ENCODE measurements around the gene TPSG1.

Gene TPSG1

DNA sequence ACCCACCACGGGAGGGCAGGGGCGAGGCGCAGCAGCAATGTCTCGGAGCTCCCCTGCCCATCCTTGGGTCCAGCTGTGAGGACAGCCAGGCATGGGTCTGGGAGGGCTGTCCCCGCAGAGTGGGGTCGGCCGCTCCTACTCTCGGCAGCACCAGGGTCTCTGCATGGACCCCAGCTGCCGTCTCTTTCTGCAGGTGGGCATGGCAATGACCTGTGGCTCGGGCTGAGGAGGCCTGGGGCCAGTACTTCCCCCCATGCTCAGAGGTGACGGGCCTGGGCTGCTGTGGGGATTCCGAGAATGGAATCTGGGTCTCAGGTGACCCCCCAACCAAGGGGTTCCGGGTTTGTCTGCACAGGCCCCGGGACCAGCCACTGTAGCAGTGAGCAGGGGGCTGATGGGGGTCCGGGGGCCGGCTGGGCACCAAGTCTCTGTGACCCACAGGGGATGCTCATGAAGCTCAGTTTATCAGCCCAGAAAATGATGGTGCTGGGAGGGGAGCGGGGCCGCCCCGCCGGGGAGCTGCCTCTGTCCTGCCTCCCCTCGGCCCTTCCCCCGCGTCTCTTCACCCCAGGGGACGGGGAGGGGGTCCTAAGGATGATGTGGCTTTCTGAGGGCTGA lies 48.7 kb downstream of the TPSG1 start:
- no peak for DNase-seq (ENCODE audit: low spot score)

DNA sequence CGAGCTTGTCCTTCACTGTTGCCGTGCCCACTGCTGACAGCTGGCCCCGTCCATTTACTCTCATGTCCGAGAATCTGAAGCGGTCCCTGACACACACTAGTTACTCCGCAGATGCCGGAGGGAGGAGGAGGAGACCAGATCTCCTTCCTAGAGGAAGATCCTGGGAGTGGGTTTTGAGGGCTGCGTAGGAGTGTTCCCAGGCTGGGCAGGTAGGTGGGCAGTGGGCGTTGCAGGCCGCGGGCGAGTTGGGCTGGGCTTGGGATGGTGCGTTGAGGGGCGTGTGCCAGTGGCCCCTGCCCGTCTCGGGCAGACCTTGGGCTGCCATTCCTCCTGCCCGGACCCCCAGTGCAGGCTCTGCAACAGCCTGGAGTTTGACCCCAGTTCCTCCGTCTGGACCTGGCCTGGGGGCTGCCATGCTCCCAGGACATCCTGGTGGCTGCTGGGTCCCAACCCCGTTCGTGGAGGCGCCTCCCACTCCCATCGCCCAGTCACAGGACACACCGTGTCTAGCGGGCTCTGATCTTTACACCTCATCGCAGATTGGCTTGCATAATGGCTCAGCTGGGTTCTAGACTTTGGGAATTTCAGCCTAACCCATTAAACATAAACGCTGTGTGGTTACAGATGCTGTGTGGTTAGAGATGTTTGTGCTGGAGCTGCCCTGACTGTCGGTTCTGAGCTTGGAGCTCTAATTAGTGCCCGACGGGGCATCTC lies 49.3 kb downstream of the TPSG1 start:
- no peak for DNase-seq (ENCODE audit: low spot score)

DNA sequence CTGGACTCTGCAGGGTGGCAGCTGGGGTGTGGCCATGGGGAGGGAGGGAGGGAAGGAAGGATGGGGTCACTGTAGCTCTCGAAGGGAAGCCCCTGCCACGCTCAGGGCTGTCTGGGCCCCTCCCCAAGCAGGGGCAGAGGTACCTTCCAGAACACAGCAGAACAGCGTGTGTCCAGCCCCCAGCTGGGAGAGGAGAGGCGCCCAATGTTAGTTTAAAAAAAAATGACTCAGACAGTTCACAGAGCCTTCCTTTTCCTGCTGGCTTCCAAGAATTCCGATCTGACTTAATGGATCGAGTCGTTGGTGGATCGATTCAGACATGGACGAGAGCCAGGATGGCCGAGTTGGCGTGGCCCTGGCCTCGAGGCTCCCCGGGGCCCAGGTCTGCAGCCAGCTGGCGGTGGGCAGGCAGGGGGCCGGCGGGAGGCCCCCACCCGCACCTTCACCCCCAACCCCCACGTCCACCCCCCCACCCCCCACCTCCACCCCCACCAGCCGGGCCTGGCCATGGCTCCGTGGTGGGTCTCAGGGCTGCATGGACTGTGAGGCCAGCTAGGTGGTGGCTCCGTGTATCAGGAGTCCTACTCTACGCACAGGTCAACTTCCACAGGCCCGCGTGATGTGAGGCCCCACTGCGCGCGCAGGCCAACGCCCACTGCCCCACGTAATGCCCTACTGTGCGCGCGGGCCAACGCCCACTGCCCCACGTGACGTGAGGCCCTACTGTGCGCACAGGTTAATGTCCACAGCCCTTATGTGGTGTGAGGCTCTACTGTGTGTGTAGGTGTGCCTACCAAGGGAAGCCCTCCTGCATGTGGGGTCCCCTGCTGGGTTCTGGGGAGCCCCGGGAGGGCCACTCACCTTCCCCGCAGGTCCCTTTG lies 50.4 kb downstream of the TPSG1 start:
- DNase-seq (ENCODE audit: low spot score) = no peak

DNA sequence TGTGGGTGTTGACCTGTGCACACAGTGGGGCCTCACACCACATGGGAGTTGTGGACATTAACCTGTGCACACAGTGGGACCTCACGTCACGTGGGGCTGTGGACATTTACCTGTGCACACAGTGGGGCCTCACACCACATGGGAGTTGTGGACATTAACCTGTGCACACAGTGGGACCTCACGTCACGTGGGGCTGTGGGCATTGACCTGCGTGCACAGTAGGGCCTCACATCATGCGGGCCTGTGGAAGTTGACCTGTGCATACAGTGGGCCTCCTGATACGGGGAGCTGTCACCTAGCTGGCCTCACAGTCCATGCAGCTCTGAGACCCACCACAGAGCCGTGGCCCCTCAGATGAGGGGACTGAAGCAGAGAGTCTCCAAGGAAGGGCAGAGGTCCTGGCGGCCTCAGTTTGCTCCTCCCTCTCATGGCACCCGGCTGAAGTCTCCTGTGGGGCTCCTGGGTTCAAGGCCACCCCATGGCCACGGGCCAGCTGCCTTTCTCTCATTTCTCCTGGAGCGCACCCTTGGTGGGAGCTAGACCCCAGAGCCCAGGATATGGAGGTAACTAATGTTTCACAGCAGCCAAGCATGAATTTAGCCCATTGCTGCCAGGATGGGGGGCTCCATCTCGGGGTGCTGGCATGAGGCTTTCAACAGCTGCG lies 51.1 kb downstream of the TPSG1 start:
- no peak for DNase-seq (ENCODE audit: low spot score)

DNA sequence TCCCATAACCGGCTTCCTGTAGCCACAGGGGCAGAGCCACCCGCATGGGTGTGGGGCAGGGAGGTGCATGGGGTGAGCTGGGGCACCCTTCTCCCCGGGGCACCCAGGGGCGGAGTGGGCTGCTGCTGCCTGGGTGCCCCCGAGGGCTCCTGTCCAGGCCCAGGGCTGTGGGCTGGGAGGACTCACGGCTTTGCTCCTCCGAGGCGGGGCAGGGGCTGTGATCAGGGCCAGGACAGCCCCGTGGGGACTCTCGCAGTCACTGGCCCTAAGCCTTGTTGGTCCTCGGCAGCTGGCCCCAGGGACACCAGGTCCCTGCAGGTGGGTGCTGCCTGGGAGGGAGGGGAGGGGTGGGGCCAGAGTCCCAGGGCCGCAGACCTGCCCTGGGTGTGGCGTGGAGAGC lies 52.4 kb downstream of the TPSG1 start:
- no peak for DNase-seq (ENCODE audit: low spot score)

DNA sequence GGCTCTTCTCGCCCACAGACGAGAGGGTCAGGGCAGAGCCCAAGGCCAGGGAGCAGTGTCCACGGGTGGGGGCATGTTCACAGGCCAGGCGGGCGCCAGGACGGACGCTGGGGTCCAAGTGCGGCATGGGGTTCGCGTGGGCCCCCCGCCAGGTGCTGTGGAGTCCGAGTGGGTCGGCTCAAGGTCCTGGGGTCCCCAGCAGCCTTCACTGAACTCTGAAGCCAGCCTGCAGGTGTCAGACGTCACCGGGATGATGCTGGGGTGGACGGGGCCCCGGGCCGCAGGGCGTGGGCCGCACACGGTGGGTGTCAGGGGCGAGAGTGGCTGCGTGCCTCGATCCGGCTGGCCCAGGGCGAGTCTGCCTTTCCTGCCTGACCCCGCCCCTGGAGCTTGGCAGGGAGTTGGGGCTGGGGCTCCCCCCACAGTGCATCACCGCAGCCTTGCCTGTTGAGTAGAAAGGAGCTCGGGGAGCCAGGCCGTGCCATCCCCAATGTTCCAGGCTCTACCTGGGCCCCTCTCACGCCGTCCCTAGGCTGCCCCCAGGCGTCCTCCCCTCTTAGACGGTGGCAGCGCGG lies 53.1 kb downstream of the TPSG1 start:
- DNase-seq (ENCODE audit: low spot score) = no peak
